OCI-LY1 (cell line): ENCODE measurements around the gene RIN3.

ENCODE experiments used
- EZH2 ChIP-seq: fragments of 200-600 bp; sonication (generic), shearing (Covaris generic); IDR thresholded peaks from 2 replicates; pipeline ENCODE4 v1.8.0; 2017; ENCODE audit warnings: borderline replicate concordance, mixed run types, mild to moderate bottlenecking, antibody characterized with exemption, low read length, moderate library complexity, mixed read lengths
- TF ChIP-seq, protein P1 (sequence below): fragments of 200-600 bp; sonication (generic), shearing (Covaris generic); IDR thresholded peaks from 2 replicates; pipeline ENCODE4 v1.5.1; 2017; ENCODE audit warnings: mild to moderate bottlenecking, antibody characterized with exemption, low read length, moderate library complexity, mixed read lengths

DNA sequence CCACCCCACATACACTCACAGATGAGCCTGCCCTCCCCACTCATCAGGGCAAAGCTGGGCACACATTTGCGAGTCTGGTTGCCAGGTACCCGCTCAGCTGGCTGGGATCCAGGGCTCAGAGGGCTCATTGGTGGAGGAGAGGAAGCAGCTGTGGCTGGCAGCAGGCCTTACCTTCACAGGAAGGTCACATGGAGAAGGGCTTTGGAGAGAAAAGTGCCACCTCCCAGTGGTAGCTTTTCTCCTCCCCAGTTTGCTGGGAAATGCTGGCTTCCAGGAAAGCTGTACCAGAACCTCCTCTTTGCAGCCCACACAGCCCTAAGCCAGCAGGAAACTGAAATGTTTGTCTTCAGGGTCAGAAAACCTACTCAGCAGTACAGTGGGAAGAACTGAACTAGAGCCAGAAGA is 179.2 kb downstream of the RIN3 start:
- TF ChIP-seq, protein P1, sequence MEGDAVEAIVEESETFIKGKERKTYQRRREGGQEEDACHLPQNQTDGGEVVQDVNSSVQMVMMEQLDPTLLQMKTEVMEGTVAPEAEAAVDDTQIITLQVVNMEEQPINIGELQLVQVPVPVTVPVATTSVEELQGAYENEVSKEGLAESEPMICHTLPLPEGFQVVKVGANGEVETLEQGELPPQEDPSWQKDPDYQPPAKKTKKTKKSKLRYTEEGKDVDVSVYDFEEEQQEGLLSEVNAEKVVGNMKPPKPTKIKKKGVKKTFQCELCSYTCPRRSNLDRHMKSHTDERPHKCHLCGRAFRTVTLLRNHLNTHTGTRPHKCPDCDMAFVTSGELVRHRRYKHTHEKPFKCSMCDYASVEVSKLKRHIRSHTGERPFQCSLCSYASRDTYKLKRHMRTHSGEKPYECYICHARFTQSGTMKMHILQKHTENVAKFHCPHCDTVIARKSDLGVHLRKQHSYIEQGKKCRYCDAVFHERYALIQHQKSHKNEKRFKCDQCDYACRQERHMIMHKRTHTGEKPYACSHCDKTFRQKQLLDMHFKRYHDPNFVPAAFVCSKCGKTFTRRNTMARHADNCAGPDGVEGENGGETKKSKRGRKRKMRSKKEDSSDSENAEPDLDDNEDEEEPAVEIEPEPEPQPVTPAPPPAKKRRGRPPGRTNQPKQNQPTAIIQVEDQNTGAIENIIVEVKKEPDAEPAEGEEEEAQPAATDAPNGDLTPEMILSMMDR: no peak
- no peak for TF ChIP-seq EZH2
